GM18907 (cell line): Measurements from ENCODE around the gene ZNF30.
"Not testable (repeated sequence)": the region's sequence is repeated elsewhere in the genome, so short reads cannot be mapped to it uniquely, and the experiment has no call there.

ENCODE experiments used
- ATAC-seq: cut with Tn5 transposase; IDR thresholded peaks from one replicate; pipeline ENCODE4 v1.9.1; 2021; ENCODE audit warnings: mild to moderate bottlenecking, moderate library complexity; ENCODE audit not compliant: unreplicated experiment

ZNF30 gene

DNA sequence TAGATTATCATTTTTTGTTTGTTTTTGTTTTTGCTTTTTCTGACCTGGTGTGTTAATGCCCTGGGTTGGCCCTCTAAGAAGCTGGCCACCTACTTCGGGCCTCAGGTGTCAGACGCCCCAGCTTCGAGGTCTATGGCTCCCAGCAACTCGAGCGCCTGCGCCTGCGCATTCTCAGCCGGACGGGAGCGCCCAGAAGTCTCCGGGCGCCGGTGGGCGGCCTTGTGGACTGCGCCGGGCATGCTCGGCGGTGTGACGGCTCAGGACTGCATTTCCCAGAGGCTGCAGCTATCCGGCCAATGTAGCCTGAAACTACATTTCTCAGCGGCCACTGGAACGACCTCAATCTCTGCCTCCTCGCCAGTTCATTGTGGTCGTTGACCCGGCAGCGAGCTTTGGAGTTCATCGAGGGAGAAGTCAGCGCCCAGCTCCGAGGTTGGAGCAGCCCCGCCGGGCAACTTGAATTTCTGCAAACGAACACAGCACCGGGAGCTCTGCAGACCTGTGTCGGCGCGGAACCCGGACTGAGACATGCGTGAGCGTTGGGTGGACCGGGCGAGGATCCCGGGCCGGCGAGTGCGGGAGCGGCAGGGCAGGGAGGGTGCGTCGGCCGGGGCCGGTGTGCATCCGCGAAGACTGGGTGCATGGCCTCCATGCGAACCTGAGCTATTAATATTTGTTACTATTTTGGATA, at the start of gene ZNF30:
Gene ZNF30 (plus strand): TSS at position 219 of the 691 bp plus-strand sequence. CDS start 3,045 bp downstream, outside the sequence.
- peak; percentile 90 for ATAC-seq

DNA sequence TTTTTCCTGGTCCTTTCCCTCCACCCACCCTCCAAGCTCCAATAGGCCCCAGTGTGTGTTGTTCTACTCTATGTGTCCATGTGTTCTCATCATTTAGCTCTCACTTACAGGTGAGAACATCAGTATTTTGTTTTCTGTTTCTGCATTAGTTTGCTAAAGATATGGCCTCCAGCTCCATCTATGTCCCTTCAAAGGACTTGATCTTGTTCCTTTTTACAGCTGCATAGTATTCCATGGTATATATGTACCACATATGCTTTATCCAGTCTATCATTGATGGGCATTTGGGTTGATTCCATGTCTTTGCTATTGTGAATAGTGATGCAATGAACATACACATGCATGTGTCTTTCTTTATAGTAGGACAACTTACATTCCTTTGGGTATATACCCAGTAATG, 47.1 kb upstream of the ZNF30 start:
- no peak for ATAC-seq

DNA sequence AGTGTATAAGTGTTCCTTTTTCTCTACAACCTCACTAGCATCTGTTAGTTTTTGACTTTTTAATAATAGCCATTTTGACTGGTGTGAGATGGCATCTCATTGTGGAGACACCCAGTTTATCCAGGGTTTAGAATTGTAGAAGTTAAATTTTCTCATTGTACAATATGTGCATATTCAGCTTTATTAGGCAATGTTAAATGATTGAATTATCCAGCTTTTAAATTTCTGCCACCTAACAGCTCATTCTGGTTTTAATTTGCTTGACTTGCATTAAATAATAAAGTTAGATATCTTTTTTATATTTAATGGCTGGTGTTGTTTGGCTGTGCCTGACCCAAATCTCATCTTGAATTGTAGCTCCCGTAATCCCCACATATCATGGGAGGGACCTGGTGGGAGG, 46.7 kb upstream of the ZNF30 start:
- ATAC-seq = no peak

DNA sequence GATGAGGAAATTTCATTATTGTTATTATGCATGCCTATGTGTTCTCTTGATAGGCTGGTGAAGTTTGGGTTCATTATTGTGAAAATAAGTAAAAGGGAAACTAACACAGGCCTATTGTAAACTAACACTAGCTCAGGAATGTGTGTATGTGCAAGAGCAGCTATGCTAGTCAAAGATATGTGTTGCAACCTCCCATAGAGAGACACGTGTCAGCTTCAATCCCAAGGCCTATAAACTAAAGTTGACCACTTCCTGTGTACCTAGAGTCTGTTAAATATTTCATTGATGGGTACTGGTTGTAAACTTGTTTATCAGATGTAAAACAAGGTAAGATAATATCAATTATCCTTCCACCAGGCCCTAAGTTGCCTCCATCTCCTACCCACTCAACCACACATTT, 44.7 kb upstream of the ZNF30 start:
- no peak for ATAC-seq

DNA sequence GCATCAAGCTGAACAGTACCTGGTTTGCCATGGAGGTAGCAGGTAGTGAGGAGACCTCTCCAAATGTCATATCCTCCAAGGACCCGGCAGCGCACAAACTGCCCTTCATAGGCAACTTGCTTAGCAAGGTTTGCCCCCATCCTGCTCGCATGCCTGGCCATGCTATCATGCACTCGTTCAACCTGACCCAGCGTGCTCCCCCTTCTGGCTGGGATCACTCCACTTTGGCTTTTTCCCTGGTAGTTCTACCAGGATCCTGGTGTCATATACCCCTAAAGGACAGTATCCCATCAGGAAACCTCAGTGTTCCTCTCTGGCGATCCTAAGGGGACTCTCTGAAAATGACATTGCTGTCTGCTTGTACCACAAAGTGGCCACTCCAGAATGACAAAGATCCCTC, 38.6 kb upstream of the ZNF30 start:
- ATAC-seq = no peak

DNA sequence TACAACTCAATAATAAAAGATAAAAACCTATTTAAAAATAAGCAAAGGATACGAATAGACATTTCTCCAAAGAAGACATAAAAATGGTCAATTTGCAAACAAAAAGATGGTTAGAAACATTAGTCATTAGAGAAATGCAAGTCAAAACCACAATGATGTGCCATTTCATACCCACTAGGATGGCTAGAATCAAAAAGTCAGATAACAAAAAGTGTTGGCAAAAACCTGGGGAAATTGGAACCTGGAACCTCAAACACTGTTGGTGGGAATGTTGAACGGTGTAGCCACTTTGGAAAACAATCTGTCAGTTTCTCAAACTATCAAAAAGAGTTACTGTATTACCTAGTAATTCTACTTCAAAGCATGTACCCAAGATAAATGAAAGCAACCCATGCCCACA, 26.5 kb upstream of the ZNF30 start:
- no peak for ATAC-seq

DNA sequence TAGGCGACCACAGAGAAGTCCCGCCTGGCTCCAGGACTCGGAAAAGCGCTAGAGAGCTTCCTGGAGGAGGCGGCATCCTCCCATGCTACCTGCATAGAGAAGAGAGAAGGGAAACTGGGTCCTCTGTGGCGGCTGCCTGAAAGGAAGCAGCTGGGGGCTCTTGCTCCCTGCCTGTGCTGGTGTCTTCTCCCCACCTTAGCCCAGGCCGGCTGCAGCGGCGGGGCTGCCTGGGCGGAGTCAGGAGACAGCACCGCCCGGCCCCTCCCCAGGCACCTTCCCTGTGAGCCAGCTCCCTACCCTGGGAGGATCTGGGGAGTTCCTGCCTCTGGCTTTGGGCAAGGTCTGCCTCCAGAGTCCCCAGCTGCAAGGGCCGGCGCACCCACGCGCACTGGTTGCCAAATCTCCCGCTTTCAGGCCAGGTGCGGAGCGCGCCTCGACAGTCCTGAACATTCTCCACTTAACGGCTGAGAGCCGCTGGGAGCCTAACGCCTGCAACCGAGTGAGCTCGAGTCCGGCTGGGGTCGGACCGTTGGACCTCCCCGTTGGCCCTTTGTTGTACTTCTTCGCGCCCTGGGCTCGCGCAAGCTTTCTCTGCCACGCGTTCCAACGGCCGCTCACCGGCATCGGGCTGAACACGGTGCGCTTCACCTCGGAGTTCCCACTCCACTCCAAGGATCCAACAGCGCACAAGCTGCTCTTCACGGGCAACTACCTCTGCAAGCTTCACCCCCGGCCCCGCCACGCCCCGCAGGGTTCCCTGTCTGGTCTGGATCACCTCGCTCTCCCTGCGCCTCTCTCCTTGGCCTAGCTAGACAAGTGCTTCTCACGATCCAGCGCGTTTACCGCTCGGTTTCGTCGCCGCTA, 21.8 kb upstream of the ZNF30 start:
- ATAC-seq = no peak

DNA sequence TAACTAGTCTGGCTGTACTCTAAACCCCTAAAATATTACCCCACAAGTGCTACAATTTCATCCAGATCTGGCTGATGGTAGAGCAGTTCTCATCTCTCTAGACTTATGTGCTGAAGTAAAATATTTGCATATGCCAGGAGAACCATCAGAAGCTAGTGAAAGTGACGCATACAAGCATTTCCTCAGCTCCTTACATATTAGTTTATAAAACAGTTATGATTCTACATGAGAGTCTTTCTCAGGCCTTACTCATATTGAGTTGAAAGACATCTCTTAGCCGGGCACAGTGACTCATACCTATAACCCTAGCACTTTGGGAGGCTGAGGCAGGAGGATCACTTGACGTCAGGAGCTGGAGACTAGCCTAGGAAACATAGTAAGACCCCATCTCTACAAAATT, 15.9 kb upstream of the ZNF30 start:
- ATAC-seq = no peak

DNA sequence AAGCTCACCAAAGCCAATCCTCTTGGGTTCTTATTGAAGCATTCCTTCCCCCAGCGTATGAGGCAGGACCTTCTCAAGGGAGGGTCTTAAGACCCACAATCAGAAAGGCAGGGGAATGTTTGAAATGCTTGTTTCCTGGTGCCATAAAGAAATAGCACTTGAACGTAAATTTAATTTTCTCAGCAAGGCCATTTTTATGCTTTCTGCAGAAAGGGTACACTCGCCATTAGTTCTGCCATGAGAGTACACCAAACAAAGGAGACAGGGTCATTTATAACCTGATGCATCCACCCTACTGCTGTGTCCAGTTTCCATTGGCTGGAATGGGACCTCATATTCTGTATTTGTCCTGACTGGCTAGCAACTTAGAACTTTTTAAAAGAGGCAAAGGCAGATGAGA, 9.6 kb upstream of the ZNF30 start:
- ATAC-seq = not testable (repeated sequence)

DNA sequence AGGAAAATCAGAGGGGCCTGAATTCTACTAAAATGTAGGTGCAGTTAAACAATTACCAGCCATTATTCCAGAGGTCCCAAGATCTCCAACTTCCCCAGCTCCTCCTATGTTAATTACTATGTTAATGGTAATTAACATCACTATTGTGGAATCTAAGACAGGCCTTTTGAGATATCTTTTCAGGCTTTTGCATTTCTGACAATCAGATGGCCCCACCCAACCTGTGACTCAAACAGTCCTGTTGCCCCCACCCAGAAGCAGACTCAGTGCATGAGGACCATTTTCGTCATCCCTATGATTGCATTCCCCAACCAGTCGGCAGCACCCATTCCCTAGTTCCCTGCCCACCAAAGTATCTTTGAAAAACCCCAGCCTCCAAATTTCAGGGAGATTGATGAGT, 8.5 kb upstream of the ZNF30 start:
- ATAC-seq = no peak

DNA sequence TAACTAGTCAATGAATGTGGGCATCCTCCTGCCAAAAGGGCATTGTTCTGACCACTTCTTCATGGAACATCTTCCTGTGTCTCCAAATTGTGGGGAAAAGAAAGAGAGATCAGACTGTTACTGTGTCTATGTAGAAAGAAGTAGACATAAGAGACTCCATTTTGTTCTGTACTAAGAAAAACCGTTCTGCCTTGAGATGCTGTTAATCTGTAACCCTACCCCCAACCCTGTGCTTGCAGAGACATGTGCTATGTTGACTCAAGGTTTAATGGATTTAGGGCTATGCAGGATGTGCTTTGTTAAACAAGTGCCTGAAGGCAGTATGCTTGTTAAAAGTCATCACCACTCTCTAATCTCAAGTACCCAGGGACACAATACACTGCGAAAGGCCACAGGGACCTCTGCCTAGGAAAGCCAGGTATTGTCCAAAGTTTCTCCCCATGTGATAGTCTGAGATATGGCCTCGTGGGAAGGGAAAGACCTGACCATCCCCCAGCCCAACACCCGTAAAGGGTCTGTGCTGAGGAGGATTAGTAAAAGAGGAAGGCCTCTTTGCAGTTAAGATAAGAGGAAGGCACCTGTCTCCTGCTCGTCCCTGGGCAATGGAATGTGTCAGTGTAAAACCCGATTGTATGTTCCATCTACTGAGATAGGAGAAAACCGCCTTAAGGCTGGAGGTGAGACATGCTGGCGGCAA, 6.5 kb upstream of the ZNF30 start:
- ATAC-seq = not testable (repeated sequence)

DNA sequence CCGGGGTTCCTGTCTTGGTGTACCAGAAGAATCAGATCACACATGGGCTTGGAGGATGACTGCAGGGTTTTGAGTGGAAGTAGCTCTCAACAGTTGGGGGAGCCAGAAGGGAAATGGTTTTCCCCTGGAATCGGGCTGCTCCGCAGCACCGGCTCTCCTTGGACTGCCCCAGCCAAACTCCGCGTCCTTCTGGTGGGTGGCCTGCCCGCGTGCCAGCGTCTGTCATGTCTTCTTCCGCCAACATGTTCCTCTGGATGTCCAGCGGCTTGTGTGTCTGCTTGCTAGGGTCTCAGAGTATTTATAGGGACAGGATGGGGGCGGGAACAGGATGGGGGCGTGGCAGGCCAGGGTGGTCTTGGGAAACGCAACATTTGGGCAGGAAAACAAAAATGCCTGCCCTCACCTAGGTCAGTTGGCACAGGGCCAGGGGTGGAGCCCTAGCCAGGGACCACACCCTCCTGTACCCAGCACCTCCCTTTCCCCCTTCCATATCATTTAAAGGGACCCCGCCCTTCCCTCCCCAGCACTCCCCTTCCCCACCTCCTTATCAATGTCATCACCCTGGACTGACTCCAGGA, 1.3 kb upstream of the ZNF30 start:
- ATAC-seq = no peak

DNA sequence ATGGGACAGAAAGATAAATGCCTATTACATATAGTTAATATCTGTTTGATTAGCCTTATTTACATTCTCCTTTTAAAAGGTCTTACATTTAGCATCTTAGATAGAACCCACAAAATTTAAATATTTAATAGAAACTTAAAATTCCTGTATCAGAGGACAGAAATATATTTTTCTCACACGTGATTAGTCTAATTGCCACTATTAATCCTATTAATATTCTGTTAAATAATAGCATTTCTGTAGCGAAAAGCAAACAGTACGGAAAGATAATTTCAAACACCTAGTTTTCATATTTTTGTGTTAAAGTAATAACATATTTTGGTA, 380 bp upstream of the ZNF30 start:
- no peak for ATAC-seq

DNA sequence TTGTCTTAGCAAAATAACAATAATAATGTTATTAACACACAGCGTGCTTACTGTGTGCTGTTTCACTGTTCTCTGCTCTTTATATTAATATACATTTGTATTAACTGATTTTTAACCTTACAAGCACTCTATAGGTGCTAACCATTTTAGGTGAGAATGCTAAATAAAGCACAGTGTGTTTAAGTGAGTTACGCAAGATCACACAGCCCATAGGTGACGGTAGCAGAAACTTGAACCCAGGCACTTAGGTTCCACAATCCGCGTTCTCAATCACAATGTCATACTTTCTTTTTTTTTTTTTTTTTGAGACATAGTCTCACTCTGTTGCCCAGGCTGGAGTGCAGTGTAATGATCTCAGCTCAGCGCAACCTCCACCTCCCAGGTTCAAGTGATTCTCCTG, 5.8 kb downstream of the ZNF30 start:
- no peak for ATAC-seq

DNA sequence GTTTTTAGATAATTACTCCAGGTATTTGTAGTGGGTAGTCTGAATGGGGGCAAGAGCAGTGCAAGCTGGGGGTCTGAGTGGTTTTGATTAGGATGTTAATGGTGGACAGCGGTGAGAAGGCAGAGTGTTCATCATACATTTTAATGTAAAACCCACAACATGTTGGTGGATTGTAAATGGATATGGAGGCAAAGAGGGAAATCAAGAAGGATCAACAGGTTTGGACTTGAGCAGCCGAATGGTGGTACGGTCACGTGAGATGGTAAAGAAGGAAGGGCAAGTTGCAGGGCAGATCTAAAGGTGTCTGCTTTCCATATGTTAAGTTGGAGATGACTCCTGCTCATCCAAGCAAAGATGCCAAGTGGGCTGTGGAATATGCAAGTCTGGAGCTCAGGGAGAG, 9.5 kb downstream of the ZNF30 start:
- ATAC-seq = no peak

DNA sequence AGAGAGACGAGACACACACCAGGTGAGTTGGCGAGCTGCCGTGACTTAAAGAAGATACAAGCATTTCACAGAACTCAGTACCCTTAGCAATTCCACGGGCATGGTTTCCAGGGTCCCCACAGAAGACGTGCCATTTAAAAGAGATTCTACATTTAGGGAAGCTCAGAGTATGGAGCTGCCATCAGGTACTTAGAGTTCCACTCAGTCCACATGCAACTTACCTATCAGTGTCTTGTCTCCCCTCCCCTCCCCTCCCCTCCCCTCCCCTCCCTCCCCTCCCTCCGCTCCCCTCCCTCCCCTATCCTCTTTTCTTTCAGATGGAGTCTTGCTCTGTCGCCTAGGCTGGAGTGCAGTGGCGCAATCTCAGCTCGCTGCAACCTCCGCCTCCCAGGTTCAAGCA, 12.2 kb downstream of the ZNF30 start:
- no peak for ATAC-seq

DNA sequence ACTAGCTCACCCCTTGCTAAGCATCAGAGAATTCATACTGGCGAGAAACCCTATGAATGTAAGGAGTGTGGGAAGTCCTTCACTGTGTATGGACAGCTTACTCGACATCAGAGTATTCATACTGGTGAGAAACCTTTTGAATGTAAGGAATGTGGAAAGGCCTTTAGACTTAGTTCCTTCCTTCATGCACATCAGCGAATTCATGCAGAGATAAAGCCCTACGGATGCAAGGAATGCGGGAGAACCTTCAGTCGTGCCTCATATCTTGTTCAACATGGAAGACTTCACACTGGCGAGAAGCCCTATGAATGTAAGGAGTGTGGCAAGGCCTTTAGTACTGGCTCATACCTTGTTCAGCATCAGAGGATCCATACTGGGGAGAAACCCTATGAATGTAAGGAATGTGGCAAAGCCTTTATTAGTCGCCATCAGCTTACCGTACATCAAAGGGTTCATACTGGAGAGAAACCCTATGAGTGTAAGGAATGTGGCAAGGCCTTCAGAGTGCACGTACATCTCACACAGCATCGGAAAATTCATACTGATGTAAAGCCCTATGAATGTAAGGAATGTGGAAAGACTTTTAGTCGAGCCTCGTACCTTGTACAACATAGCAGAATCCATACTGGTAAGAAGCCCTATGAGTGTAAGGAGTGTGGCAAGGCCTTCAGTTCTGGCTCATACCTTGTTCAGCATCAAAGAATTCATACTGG, 17.3 kb downstream of the ZNF30 start:
- no peak for ATAC-seq

DNA sequence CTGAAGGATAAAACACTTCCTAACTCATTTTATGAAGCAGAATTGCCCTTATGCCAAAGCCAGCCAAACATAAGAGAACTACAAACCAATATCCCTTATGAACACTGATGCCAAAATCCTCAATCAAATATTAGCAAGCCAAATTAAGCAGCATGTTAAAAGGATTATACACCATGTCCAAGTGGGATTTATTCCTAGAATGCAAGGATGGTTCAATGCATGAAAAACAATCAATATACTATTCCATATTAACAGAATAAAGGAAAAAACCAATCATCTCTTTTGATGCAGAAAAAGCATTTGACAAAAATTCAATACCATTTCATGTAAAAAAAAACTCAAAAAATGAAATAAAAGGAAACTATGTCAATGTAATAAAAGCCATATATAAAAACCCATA, 26.4 kb downstream of the ZNF30 start:
- no peak for ATAC-seq

DNA sequence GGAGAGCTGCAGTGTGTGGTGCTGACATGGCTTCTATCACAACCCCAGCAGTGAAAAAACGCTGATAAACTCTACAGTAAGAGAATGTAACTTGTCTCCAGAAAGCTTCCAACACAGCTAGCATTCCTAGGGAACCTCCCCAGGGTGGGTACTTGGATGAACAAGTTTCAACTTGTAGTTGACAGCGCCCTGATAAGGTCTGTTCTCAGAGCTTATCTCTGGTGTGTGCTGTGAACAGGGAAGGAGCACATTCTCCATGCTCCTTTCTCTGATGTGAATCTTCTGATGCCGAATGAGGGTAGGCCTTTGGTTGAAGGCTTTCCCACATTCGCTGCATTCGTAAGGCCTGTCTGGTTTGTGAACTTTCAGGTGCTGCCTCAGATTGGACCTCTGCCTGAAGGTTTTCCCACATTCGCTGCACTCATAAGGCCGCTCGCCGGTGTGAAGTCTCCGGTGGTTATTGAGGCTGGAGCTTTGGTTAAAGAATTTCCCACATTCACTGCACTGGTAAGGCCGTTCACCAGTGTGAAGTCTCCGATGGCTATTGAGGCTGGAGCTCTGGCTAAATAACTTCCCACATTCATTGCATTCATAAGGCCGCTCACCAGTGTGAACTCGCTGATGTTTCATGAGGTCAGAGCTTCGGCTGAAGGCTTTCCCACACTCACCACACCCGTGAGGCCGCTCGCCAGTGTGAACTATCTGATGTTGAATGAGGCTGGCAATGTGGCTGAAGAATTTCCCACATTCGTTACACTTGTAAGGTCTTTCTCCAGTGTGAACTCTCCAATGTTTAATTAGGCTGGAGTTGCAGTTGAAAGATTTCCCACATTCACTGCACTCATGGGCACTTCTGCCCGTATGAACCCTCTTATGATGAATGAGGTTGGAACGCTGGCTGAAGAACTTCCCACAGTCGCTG, 31.4 kb downstream of the ZNF30 start:
- ATAC-seq = no peak

DNA sequence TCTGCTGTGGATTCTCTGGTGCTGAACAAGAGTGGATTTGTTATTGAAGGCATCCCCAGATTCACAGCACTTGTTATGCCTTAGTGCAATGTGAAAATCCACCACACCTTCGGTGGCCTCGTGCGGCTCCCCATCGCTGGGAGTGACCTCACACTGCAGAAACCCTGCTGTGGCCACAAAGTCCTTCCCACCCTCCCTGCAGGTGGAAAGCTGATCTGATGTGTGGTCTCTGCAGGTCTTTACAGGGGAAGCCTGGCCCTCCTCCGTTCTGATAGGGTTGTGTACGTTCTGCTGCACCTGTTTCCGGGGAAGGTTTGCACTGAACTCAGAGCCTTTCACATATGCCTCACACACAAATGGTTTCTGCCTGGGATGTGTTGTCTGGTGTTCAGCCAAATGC, 32.3 kb downstream of the ZNF30 start:
- ATAC-seq = no peak
